GM23248 (cell line): ENCODE results near the gene BHLHE40.

Experiments
- EZH2 ChIP-seq: fragments of 200-600 bp; sonication (generic); IDR thresholded peaks from 2 replicates; pipeline ENCODE4 v1.6.1; 2018; ENCODE audit warnings: antibody characterized with exemption, mild to moderate bottlenecking; ENCODE audit not compliant: insufficient read depth, poor library complexity, severe bottlenecking
- EZH2phosphoT487 ChIP-seq: fragments of 200-600 bp; sonication (generic); IDR thresholded peaks from 2 replicates; pipeline ENCODE4 v1.6.1; 2018; ENCODE audit warnings: antibody characterized with exemption, moderate library complexity, mild to moderate bottlenecking, low read depth; ENCODE audit not compliant: insufficient read depth

DNA sequence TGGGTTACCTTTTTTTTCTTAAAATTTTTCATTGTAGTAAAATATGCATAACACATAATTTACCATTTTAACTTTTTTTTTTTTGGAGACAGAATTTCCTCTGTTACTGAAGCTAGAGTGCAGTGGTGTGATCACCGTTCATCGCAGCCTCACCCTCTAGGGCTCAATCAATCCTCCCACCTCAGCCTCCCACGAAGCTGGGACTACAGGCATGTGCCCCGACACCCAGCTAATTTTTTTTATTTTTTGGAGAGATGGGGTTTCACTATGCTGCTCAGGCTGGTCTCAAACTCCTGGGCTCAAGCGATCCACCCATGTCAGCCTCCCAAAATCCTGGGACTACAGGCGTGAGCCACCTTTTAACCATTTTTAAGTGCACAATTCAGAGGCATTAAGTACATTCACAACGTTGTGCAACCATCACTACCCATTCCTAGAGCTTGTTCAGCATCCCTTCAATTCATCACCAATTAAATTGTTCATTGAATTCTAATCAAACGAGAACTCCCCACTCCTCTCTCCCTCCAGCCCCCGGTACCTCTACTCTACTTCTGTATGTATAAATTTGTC is 44.6 kb downstream of the BHLHE40 start:
- no peak for TF ChIP-seq EZH2
- TF ChIP-seq EZH2phosphoT487: no peak
